GM21390 (cell line): Measurements from ENCODE around the gene XBP1.
"Not testable (repeated sequence)": the region's sequence is repeated elsewhere in the genome, so short reads cannot be mapped to it uniquely, and the experiment has no call there.

Source experiments
- ATAC-seq: cut with Tn5 transposase; IDR thresholded peaks from one replicate; pipeline ENCODE4 v1.9.1; 2021; ENCODE audit not compliant: unreplicated experiment

Gene XBP1

GRCh38 chr22:28800308-28801041 is at the start of gene XBP1:
Gene XBP1, minus strand, starts transcription at chr22:28800569.
- ATAC-seq: peak; percentile 74

DNA sequence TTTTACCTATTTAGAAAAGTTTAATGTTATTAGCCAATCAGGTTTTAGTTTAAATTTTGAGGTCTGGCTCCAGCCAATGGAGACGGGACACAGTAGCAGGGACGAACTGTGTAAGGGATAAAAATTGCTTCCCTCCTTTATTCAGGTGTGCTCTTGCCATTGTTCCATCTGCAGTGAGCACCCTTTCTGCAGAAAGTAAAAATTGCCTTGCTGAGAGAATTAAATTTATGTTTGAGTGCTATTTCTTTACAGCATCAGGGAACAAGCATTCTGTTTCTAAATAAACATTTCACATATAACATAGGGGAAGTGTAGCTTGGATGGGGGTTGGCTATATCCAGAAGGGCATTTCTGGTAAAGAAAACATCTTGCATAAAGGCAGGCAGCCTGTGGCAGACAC is 46.6 kb upstream of the XBP1 start:
- no peak for ATAC-seq

GRCh38 chr22:28844277-28844676 is 43.9 kb upstream of the XBP1 start:
- ATAC-seq: not testable (repeated sequence)

GRCh38 chr22:28843633-28844032 is 43.3 kb upstream of the XBP1 start:
- ATAC-seq: no peak

DNA sequence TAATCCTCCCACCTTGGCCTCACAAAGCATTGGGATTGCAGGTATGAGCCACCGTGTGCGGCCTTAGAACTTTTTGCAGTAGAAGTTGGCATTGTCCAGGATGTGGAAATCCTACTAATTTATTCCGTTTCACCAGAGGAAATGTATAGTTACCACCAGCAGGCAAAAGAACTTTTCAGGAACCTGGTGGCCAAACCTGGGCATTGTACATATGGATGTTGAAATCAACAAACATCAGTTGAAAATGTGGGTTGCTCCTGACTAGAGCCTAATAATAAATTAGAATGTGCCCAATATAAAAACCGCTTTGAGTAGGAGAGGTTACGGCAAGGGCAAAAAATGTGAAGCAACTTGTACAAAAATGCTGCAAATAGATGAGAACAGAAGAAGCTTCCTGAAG is 40.7 kb upstream of the XBP1 start:
- no peak for ATAC-seq

GRCh38 chr22:28838971-28839370 is 38.6 kb upstream of the XBP1 start:
- ATAC-seq: no peak

DNA sequence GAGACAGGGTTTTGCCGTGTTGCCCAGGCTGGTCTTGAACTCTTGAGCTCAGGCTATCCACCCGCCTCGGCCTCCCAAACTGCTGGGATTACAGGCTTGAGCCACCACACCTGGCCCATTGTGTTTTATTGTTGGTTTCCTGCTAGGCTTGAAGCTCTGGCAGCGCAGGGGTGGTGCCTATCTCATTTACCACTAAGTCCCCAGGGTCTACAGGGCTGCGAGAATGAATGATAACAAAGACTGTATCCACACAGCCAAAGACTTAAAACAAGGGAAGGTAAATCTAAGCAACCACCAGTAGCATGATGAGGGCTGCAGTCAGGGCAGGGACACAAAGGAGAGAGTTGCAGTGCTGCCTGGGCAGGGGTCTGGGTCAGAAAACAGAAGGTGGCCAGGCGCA is 37.3 kb upstream of the XBP1 start:
- no peak for ATAC-seq

DNA sequence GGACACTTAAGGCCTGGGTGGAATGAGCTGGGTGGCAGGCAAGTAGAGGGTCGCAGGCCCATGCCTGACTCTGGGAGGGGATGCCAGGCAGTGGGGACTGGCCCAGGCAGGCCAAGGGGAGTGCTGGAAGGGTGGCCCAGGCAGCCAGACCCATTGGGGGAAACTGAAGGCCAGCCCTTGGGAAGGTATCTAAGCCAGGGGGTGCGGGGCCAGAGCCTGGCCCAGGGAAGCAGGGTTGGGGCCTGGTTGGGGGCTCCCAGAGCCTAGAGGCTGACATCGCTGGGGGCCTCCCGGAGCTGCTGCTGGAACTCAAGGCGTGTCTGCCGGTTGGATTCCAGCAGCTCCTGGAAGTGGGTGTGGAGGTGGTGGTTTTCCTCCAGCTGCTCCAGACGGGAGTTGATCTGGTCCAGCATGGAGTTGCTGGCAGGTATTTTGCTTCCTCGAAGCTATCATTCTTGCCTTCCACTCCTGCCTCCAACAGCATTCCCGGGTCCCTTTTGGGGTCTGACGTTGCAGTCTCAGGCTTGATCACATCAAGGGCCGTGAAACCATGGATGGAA is 35.3 kb upstream of the XBP1 start:
- no peak for ATAC-seq

DNA sequence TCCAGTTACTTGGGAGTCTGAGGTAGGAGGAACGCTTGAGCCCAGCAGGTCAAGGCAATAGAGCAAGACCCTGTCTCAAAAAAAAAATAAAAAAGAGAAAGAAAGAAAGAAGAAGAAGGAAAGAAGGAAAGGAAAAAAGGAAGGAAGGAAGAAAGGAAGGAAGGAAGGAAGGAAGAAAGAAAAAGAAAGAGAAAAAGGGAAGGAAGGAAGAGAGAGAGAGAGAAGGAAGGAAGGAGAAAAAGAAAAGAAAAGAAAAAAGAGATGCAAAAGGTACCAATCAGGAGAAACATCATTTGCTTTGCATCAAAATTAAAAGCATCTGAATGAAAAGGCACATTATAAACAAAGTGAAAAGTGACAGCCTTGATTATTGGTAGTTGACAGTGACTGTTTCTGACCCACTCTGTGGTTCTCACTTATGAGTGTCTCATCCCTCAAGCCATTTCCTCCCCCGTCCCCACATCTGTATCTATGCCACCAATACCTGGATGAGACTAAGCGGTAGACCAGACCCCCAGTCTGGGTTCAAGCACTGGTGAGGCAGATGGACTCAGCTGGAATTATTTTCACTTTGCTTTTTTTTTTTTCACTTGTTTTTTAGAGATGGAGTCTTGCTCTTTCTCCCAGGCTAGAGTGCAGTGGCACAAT is 33.0 kb upstream of the XBP1 start:
- no peak for ATAC-seq

DNA sequence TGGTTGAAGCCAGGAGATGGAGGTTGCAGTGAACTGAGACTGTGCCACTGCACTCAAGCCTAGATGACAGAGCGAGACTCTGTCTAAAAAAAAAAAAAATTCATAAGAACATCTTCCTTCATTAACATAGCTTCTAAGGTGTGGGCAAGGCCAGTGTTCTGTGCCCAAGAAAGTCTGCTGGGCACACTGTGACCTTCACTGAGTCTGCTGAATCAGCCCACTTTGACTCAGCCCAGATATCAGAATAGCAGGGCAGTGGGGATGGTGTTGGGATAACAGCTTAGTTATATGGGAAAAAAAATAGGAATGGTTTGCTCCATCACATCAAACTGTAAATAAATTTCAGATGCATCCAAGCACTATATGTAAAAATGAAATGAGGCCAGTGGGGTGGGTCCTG is 32.4 kb upstream of the XBP1 start:
- no peak for ATAC-seq

DNA sequence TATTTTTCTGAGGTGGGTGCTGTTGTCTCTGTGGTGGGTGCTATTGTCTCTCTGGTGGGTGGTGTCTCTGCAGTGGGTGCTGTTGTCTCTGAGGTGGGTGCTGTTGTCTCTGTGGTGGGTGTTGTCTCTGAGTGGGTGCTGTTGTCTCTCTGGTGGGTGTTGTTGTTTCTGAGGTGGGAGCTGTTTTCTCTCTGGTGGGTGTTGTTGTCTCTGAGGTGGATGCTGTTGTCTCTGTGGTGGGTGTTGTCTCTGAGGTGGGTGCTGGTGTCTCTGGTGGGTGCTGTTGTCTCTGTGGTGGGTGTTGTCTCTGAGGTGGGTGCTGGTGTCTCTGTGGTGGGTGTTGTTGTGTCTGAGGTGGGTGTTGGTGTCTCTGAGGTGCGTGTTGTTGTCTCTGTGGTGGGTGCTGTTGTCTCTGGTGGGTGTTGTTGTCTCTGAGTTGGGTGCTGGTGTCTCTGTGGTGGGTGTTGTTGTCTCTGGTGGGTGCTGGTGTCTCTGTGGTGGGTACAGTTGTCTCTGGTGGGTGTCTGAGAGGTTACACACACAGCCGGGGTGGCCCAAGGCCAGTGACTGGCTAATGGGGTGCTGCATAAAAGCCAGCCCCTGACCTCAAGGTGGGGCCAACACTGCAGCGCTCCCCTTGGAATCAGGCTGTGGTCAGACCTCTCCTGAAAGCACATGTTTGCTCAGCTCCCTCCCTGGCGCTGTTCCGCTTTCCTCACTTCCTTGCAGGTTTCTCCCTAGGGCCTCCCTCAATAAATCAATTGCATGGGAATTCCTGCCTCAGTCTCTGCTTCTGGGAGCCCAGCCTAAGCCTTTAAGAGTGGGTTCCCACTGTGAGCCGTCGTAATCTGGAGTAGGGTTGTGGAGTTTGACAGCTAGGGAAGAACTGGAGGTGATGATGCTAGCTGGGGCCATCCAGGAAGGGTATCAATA is 31.0 kb upstream of the XBP1 start:
- ATAC-seq: no peak

GRCh38 chr22:28830441-28830840 is 30.1 kb upstream of the XBP1 start:
- ATAC-seq: no peak

GRCh38 chr22:28829358-28830181 is 29.2 kb upstream of the XBP1 start:
- ATAC-seq: no peak

DNA sequence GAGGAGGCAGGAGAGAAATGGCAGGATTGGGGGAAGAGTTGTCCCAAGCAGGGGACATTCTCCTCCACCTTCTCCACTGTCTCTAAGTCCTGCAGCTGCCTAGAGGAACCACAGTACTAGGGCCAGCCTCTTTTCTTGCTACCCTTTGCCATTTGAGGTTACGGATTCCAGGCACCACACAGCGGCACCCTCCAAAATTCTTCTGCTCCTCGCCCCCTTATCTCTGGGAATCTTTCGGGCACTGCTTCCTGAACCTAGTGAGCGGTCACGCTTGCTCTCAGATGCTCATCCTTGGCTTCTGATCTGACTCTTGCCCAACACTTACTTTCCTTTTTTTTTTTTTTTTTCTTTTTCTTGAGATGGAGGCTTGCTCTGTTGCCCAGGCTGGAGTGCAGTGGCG is 26.6 kb upstream of the XBP1 start:
- ATAC-seq: no peak

DNA sequence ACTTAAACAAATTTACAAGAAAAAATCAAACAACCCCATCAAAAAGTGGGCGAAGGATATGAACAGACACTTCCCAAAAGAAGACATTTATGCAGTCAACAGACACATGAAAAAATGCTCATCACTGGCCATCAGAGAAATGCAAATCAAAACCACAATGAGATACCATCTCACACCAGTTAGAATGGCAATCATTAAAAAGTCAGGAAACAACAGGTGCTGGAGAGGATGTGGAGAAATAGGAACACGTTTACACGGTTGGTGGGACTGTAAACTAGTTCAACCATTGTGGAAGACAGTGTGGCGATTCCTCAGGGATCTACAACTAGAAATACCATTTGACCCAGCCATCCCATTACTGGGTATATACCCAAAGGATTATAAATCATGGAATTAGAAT is 26.1 kb upstream of the XBP1 start:
- not testable (repeated sequence) for ATAC-seq

- not testable (repeated sequence) for ATAC-seq
These were observed 24.1 kb upstream of the XBP1 start for GRCh38 chr22:28824455-28824854.

- ATAC-seq: no peak
These were observed 22.7 kb upstream of the XBP1 start for GRCh38 chr22:28822930-28823551.

DNA sequence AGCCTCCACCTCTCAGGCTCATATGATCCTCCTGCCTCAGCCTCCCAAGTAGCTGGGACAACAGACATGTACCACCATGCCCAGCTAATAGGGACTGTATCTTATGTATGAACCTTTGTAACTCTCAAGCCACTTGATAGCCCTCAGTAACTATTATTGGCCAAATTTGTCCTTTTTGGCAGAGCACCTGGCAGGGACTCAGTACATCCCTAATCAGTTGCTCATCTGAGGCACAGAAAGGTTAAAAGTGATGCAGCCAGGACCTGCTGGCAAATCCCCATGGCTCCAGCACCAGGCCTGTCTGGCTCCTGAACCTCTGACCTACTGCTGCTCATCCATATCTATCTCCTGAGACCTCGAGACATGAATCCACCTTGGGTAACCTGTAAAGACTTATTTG is 21.1 kb upstream of the XBP1 start:
- no peak for ATAC-seq

DNA sequence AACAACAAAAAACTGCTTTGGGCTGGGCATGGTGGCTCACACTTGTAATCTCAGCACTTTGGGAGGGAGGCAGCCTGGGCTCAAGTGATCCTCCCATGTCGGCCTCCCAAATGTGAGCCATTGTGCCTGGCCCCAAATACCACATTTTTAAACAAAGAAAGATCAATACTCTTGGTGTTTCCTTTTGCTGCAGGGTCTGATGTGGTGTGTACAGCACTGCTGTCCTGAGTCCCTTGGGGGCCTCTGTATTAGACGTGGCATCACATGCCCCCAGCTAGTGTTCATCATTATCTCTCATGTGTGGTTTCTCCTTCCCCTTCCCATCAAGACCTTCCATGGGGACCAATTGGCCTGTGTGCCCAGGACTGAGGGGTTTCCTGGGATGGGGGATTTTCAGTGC is 20.5 kb upstream of the XBP1 start:
- ATAC-seq: no peak
